Psoas muscle (tissue), 8 donors: ENCODE measurements around the gene AP2A1. TPM values are rescaled to one million over a fixed set of nuclear protein-coding genes. Genes with fewer than 3 reads are reported as not detected.

ENCODE experiments used
- ATAC-seq, 4 donors: fragments of 200-7000 bp; cut with Tn5 transposase; one replicate each; pipeline ENCODE4 v1.9.1; 2020; ENCODE audit warnings: moderate library complexity in 3 of 4, mild to moderate bottlenecking in 2 of 4
- DNase-seq, 2 donors: peaks; one replicate each; pipeline ENCODE4 v3.0.0-alpha.2; 2020
- H3K27ac ChIP-seq: fragments of 200-600 bp; one replicate; pipeline ENCODE4 v1.8.0; 2022
- H3K27me3 ChIP-seq, 3 donors: fragments of 200-600 bp in 1 of 3; one replicate each; pipeline versions ENCODE4 v1.6.1 to v1.8.0; 2013 to 2022; ENCODE audit warnings: low read length in 2 of 3, mild to moderate bottlenecking in 2 of 3, moderate library complexity in 1 of 3; ENCODE audit not compliant: insufficient read depth in 3 of 3
- H3K36me3 ChIP-seq, 2 donors: fragments of 200-600 bp in 1 of 2; one replicate each; pipeline versions ENCODE4 v1.6.1 to v1.8.0; 2013 to 2022; ENCODE audit warnings: low read depth in 1 of 2, mild to moderate bottlenecking in 1 of 2, moderate library complexity in 1 of 2; ENCODE audit not compliant: insufficient read depth in 1 of 2
- H3K4me1 ChIP-seq: fragments of 200-600 bp; one replicate; pipeline ENCODE4 v1.8.0; 2022
- H3K4me3 ChIP-seq: fragments of 200-600 bp; one replicate; pipeline ENCODE4 v1.8.0; 2022; ENCODE audit warnings: mild to moderate bottlenecking
- H3K9me3 ChIP-seq: fragments of 200-600 bp; one replicate; pipeline ENCODE4 v1.8.0; 2022
- WGBS, 3 donors: extraction: QIAGEN DNeasy Blood & Tissue Kit; methylation state at CpG; one replicate each; pipeline versions ENCODE4 v1.1.6 to v1.1.7; 2013; 5-methylcytosine and 5-hydroxymethylcytosine counted together
- intact Hi-C, 2 donors: fragments of 100-400 bp; cut with DNase I; formaldehyde crosslinking; loops; one replicate each; pipeline versions ENCODE4 v1.11.0 to v1.14.2; 2022
- polyA plus RNA-seq, 3 donors: library from polyadenylated mRNA; stranded (reverse); fragments of 200-250 nt; gene quantifications; one replicate each; pipeline ENCODE4 v1.2.3, GENCODE V29; 2013
- total RNA-seq, 4 donors: library from RNA; stranded (reverse); fragmentation: NEBNext Ultra II Directional in 2 of 4; extraction: Animal tissue kit (Norgen Biotek cat#: 25700) in 2 of 4; gene quantifications; one replicate each; pipeline versions ENCODE4 v1.2.1 to v1.2.4, GENCODE V29; 2021 to 2023
- TF ChIP-seq, protein P1 (sequence below): fragments of 200-600 bp; IDR thresholded peaks from one replicate; pipeline ENCODE4 v1.8.0; 2022; ENCODE audit warnings: antibody characterized with exemption
- donor health status: healthy with polysubstance abuse.
- donor health status: DM: no; HTN: no; CAD: no; lungs with moderate emphysema.
- donor health status: Bipolar disorder and iron deficiency.
- donor health status: healthy.
- donor health status: DM: yes; HTN: yes; CAD: no.
- donor health status: DM: no; HTN: no; CAD: no.
- donor health status: DM: no; HTN: no; CAD: no.
- donor health status: DM: yes; HTN: yes; CAD: no.

Gene AP2A1
- total and polyA plus RNA-seq, 7 donors: 58.2 to 102 (median 81.0) TPM

DNA sequence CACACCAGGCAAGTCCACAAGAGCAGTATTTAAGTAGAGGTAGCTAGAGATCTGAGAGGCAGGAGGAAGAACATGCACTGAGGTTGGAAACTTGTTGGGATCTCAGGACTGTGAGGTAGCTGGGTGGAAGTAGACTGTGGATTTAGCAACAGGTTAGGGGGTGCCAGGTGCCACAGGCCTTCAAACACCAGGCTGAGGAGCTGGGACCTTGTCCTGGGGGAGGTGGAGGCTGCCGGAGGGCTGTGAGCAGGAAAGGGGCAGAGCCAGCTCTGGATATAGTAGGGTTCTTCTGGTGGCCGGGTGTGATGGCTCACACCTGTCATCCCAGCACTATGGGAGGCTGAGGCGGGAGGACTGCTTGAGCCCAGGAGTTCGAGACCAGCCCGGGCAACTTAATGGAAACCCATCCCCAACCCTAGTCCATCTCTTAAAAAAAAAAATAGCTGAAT is 43.2 kb downstream of the AP2A1 start:
- TF ChIP-seq, protein P1, sequence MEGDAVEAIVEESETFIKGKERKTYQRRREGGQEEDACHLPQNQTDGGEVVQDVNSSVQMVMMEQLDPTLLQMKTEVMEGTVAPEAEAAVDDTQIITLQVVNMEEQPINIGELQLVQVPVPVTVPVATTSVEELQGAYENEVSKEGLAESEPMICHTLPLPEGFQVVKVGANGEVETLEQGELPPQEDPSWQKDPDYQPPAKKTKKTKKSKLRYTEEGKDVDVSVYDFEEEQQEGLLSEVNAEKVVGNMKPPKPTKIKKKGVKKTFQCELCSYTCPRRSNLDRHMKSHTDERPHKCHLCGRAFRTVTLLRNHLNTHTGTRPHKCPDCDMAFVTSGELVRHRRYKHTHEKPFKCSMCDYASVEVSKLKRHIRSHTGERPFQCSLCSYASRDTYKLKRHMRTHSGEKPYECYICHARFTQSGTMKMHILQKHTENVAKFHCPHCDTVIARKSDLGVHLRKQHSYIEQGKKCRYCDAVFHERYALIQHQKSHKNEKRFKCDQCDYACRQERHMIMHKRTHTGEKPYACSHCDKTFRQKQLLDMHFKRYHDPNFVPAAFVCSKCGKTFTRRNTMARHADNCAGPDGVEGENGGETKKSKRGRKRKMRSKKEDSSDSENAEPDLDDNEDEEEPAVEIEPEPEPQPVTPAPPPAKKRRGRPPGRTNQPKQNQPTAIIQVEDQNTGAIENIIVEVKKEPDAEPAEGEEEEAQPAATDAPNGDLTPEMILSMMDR: no peak
- 67 to 85% (median 84%) methylated on average over 4 to 5 of the region's 5 CpGs for WGBS, 3 donors
- Histone ChIP-seq H3K36me3 (peaks cover 0 to 27% of the 10 kb centered on the region in 2 donors), H3K9me3 (no peaks in the 10 kb centered on the region), H3K27me3 (no peaks in the 10 kb centered on the region), H3K4me1 (peaks cover 11% of the 10 kb centered on the region), H3K27ac (peak overlapping the region; percentile 88), H3K4me3 (peak overlapping the region; percentile 90)
- DNase-seq (no peak), ATAC-seq (no peak)
- intact Hi-C loops: loop anchor here in 1 of 2 donors (5.0 to 10.0 kb wide), 4 partner anchors 43 to 315 kb away; partner anchors contain the start of genes ADM5, AP2A1 and RPS11

DNA sequence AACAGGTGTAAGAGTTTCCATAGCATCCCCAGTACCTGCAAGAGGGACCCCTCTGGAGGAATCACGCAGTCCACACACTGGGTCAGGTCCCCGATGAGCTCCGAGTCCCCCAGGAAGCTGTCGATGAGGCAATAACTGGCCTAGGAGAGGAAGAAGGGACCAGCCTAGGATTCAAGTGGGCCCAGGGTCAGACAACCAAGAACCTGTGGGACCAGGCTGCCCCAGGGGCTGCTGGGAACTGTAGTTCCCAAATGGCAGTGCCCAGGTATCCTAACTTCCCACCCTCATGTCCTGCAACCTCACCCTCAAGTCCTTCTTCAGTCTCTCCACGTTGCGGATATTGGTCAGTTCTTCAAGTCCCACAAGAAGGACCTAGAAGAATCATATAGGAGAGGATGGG is 44.5 kb downstream of the AP2A1 start:
- peaks cover 12% of the 10 kb centered on the region for H3K4me1 ChIP-seq
- H3K27me3 ChIP-seq: no peaks in the 10 kb centered on the region
- TF ChIP-seq, protein P1: no peak
- H3K36me3 ChIP-seq: peaks cover 0 to 16% of the 10 kb centered on the region in 2 donors
- DNase-seq (no peak), ATAC-seq (no peak)
- H3K27ac ChIP-seq: no peak overlapping the region
- 91 to 97% (median 93%) methylated on average over 6 of the region's 6 CpGs for WGBS, 3 donors
- intact Hi-C loops: loop anchor here in 1 of 2 donors (10.0 kb wide), 1 partner anchor 317 kb away; the partner anchor contains the start of gene RPS11
- no peaks in the 10 kb centered on the region for H3K9me3 ChIP-seq
- H3K4me3 ChIP-seq: no peak overlapping the region

DNA sequence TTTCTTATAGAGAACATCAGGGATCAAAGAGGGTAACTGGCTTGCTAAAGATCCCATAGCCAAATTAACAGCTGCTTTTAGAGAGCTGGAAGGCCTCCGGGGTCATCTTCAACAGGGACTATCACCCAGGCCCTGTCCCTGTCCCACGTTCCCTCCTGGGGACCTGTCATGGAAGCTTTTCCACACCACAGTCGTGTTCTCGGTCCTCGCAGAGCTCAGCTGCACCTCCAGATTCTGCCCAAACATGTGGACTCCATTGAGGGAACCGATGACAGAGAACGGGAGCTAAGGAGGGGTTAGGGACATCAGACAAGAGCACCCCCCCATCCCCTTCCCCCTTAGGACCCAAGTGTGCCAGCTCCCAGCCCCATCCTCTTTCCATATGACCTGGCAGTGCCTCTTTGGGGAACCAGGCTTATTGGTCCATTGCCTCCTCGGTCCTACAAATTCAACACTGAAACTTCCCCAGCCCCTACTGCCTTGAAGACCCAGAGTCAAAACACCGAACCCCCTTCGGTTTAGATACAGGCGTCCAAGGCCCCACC is 45.7 kb downstream of the AP2A1 start:
- Histone ChIP-seq H3K4me1 (peaks cover 21% of the 10 kb centered on the region), H3K9me3 (no peaks in the 10 kb centered on the region), H3K27me3 (no peaks in the 10 kb centered on the region), H3K4me3 (peak overlapping the region; percentile 68), H3K27ac (peak overlapping the region; percentile 88), H3K36me3 (peaks cover 0 to 4% of the 10 kb centered on the region in 2 donors)
- 28 to 37% (median 29%) methylated on average over 11 of the region's 11 CpGs for WGBS, 3 donors
- TF ChIP-seq, protein P1: no peak
- DNase-seq (no peak), ATAC-seq (no peak)
- intact Hi-C loops: loop anchor here in 1 of 2 donors (10.0 kb wide), 1 partner anchor 318 kb away; the partner anchor contains the start of gene RPS11

DNA sequence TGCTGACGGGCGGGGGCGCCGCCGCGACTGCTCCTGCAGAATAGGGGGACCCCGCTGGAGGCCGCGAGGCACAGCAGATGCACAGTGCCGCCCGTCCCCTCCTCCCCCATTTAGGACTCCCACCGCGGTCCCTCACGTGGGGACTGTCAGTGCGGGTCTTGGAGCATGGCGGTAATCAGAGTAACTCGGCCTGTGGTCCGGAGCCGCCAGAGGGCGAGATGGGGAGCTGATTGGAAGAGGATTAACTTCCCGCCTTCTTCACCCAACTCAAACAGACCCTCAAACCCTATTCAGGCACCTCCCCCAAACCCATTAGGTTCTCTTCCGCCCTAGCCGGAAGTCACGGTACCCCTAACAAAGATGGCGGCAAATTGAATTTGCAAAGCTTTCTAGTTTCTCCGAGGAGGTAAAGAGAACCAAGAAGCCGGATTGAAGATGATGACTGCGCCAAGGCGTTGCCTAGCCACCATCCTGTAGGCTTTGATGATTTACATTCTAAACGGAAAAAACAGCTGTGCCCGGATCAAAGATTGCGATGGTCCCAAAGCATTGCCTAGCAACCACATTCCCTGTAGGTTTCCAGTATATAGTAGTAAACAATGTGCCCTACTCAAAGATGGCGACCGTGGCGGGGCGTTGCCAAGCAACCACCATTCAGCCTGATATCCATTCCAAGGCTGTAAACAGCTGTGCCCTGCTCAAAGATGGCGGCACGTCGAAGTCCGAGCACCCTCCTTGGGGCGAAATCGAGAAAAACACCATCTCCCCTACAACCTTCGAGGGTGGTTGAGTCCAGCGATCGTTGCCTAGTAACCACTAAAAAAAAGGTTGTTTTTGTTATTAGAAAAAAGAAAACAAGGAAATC is 46.4 kb downstream of the AP2A1 start, which contains the start of gene FUZ:
TSS of gene FUZ (minus strand) at position 296 of the 865 bp plus-strand sequence. CDS start at position 110, 186 bp downstream.
- Histone ChIP-seq H3K9me3 (no peaks in the 10 kb centered on the region), H3K4me3 (peak within 1 kb of the TSS; percentile 68), H3K36me3 (no peaks in the 10 kb centered on the region), H3K27me3 (no peaks in the 10 kb centered on the region), H3K4me1 (peaks cover 21% of the 10 kb centered on the region), H3K27ac (peak within 1 kb of the TSS; percentile 88)
- DNase-seq (peak; percentile 97 to 98), ATAC-seq (peak; percentile 67 to 73 (median 70))
- intact Hi-C loops: loop anchor here in 1 of 2 donors (10.0 kb wide), 1 partner anchor 318 kb away; the partner anchor contains the start of gene RPS11
- TF ChIP-seq, protein P1: no peak
- 0% methylated on average over 45 of the region's 45 CpGs for WGBS, 3 donors
